Daoy (cell line): ENCODE measurements around the gene STX2. TPM values are rescaled to one million over a fixed set of nuclear protein-coding genes. Genes with fewer than 3 reads are reported as not detected.

ENCODE experiments used
- DNase-seq: peaks from one replicate; pipeline ENCODE4 v3.0.0-alpha.2; 2015; ENCODE audit warnings: low read depth
- total RNA-seq: library from RNA; depleted of rRNA; stranded (reverse); fragments of >200 nt; shearing (Covaris generic); gene quantifications from 2 replicates; pipeline ENCODE4 v1.2.3, GENCODE V29; 2014

Gene STX2
- total RNA-seq, 1 experiment from 2014 or later: 24.3 TPM

DNA sequence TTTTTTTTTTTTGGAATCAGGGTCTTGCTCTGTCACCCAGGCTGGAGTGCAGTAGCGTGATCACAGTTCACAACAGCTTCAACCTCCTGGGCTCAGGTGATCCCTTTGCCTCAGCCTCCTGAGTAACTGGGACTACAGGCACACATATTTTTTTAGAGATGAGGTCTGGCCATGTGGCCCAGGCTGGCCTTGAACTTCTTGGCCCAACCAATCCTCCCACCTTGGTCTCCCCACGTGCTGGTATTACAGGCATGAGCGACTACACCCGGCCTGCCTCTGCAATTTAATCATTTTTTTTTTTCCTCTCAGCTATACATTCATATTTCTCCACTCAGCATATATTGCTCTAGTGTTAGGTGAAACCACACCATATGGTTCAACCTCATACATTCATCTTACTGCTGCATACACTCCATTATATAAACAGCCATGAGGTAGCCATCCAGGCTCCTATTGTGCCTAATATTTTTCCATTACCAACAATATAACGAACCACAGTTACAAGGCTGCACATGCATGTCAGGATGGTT, 7.1 kb downstream of the STX2 start:
- DNase-seq: no peak

- no peak for DNase-seq
Measured at GRCh38 chr12:130831246-130831645, 7.8 kb downstream of the STX2 start.

- DNase-seq: no peak
Measured at GRCh38 chr12:130830246-130830551, 8.9 kb downstream of the STX2 start.

GRCh38 chr12:130829391-130830245, 9.4 kb downstream of the STX2 start:
- no peak for DNase-seq

DNA sequence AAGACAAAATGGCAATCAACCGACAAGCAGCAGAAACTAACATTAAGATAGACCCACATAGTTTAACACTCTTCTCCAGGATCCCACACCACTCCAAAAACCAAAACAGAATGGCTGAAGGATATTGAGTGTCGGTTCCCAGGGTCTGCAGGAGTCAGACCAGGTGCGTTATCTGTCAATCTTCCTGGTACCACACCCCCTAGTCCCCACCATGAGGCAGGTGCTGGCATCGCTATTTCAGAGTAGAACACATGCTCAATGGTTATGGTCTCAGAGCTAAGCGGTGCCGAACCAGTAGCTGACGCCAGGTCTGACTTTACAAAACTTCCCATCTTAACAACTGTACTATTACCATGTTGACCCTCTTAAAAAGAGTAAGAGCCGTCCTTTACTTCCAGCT, 10.2 kb downstream of the STX2 start:
- no peak for DNase-seq

DNA sequence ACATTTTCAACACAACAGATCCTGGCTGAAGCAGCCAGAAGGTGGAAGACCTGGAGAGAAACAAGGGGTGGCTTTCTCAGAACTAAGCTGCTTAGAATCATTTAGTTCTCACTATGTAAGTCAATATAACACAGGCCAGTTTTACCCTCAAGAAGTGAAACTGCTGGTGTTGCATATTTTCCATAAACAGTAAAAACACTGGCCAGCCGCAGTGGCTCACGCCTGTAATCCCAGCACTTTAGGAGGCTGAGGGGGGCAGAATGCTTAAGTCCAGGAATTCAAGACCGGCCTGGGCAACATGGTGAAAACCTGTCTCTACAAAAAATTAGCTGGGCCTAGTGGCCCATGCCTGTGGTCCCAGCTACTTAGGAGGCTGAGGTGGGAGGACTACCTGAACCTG, 11.6 kb downstream of the STX2 start:
- no peak for DNase-seq

- peak; percentile 47 for DNase-seq
Measured at GRCh38 chr12:130826151-130826801, 12.8 kb downstream of the STX2 start.

DNA sequence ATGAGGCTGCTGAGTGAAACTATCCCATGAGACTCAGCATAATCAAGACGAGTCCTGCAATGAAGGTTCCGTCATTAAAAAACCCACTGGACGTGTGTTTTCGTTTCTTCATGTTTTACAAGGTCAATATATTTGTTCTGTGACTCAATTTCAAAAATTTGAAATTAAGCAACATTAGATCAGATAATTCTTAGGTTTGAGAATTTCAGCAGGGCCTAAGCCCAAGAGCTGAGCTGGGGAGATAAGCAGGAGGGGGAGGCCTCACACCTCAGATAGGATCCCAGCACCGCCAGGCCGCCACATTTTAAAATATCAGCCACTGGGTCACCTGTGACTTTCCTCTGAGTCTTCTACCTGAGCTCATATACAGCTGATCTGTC, 13.3 kb downstream of the STX2 start:
- no peak for DNase-seq

DNA sequence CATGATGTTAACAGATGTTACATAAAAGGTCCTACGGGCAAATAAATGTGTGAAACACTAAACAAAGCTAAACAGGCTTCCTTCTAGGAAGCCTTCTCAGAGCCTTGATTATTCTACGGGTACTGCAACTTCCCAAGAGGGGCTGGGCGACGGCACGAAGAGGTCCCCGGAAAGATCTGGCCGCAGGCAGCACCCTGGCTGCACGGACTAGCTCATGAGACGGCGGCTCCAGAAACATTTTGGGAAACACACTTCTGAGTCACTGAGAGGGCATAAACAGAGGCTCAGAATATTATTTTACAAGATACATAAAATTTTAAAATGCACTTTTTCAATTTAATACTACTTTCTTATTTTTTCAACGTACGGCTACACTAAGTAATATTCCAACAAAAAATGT, 19.4 kb downstream of the STX2 start:
- no peak for DNase-seq

DNA sequence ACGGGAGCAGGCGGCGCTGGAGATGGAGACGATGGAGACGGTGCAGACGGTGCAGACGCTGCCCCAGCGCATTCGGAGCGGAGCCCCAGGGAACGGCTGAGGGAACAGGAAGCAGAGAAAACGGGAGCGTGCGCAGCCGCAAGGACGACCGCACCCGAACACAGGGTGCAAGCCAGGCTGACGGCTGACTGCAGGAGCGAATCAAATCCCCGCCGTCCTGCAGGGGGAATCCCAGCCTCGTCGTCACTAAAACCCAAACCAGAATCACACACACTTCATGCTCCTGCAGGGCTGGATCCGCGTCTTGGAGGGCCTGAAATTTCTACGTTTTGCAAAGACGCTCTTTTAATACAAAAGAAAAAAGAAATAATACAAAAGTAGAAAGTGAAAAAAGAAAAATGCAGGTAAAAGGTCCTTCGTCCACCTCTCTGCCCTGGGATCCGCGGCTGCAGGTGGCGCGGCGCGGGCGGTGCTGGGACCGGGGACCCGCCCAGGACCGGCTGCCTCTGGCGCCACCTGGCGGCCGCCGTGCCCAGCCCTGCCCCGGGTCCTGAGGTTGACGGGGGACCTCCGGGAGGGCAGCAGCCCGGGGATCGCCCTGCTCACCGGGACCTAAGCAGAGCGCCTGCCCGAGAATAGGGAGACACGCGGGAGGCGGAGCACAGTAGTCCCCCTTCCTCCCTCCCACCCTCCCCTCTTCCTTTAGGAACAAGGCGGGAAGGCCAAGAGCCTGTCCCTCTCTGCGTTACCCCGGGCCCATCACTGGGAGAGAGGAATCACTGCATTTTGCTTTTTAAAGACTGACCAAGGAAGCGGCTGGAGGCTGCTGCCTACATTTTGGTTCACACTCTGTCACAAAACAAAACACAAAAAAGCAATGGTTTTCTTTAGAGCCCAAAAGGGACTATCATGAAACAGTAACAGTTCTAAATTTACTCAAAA, 20.1 kb downstream of the STX2 start:
- peak; percentile 33 for DNase-seq

GRCh38 chr12:130818272-130818634, 20.8 kb downstream of the STX2 start:
- DNase-seq: no peak

- no peak for DNase-seq
Measured at GRCh38 chr12:130817804-130818203, 21.2 kb downstream of the STX2 start.

- DNase-seq: no peak
Measured at GRCh38 chr12:130816097-130816496, 23.0 kb downstream of the STX2 start.

DNA sequence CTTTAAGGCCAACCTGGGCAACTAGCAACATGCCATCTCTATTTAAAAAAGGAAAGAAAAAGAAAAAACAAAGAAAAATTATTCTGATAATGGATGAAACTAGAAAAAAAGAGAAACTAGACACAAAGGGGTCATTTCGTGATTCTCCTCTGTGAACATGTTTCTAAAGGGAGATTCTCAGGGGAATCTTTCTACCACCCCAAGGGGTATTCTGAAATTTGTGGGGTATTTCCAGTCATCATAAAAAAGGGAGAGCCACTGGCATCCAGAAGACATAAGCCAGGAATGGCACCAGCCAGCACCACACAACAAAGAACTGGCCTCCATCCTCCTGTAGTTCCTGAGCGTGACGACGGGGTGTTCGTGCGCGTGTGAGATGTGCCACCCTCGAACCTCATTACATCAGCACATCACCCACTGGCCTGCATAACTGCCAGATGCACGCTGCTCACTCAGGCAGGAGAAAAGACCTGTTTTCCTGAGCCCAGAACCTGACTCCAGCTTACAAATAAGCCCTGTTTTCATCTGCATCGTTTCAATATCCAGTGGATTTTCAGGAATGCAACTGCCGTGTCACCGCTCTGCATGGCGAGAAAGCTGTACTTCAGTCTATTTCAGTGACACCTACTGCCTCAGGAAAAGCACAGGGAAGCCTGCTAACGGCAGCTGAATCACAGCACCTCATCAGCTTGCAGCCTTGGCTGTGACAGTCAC, 23.9 kb downstream of the STX2 start:
- DNase-seq: no peak

DNA sequence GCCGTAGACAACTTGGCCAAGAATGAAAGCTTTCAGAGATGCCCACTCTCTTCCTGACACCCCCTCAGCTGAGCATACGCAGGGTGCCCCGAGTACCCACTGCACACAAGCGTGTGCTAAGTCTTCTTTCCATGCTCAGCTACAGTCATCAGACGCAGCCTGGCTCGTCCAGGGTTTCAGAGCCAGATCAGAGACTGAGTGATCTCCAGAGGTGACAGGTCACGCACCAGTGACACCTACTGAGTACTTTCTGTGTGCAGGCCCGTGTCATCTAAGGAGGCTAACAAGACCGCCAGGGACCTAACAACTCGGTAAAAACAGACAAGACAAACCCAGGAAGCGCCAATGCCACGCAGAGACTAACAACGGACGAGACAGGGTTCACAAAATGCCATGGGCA, 25.1 kb downstream of the STX2 start:
- no peak for DNase-seq

DNA sequence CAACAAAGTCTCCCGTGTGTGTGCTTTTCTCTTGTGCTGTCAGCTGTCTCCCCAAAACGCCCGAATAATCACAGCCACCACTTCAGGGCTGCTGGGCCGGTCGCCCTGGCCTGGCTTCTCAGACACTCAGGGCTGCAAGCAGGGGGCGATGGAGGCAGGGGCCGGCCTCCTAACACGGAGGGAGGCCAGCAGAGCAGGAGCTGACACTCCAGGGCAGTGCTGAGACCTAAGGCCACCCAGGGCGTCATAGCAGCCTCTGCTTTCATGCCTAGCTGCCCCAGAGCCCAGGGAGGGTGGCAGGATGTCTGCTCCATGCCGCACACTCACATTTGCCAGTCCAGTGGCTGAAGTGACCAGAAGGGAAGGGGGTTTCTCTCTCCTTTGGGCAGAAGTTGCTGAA, 25.6 kb downstream of the STX2 start:
- DNase-seq: no peak

GRCh38 chr12:130809791-130810190, 29.3 kb downstream of the STX2 start:
- no peak for DNase-seq

DNA sequence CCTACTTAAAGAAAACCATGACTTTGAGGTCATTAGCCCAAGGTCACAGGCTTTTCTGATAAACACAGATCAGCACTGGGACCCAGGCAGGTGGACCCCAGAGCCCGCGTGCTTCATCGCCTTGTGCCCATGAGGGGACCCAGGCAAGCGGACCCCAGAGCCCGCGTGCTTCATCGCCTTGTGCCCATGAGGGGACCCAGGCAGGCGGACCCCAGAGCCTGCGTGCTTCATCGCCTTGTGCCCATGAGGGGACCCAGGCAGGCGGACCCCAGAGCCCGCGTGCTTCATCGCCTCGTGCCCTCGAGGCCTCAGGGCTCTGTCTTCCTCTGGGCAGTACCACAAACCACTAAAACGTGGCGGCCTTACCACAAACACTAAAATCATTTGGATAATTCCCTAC, 31.7 kb downstream of the STX2 start:
- DNase-seq: no peak

DNA sequence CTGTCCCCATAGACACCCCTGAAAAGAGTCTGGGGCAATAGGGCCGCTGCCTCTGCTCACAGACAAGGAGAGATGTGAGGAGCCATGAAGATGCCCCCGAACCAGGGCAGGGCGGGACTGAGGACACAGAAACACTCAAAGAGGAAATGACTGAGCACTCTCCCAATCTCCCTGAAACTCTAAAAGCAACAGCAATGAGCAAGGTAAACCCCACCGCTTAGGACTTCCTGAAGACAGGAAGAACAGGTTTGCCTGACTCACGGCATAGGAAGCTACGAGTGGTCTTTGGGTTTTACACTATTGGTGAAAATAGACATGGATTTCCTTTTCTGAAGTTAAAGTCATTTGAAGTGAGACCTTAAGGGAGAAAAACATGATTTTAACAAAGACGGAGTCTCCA, 32.5 kb downstream of the STX2 start:
- no peak for DNase-seq

DNA sequence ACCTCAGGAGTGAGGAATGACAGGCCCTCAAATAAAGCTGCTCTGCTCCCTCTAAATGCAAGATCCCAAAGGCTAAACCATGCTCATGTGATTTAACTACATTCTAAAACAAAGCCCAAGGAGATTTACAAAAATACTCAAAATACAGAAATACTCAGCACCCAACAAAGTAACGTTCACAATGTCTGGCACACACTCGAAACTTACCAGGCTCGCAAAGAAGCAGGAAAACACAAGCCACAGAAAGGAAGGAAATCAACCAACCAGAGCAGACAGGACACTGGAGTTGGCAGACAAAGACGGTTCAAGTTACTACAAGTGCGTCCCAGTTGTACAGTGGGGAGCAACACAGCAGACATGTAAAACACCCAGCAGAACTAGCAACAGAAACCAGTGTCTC, 33.4 kb downstream of the STX2 start:
- no peak for DNase-seq

- no peak for DNase-seq
Measured at GRCh38 chr12:130804216-130804615, 34.8 kb downstream of the STX2 start.

DNA sequence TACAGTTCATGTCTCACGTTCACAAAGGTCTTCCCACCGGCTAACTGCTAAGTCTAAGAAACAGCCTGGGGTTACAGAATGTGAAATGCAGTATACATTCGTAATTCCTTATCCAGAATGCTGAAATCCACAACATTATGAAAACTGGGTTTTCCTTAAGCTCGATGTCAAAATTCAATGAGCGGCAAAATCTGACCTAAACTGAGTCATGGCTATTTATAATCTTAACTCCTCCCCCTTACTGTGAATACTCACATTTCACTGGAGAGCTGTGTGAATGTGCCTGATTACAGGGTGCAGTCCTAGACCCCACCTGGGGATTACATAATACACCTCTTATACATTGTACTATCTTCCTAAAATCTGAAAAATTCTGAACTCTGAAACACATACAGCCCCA, 35.3 kb downstream of the STX2 start:
- DNase-seq: no peak
